OCI-LY1 (cell line): ENCODE data around the gene SLC22A4.

Experiments used
- CTCF ChIP-seq: fragments of 200-600 bp; sonication (generic), shearing (Covaris generic); IDR thresholded peaks from 2 replicates; pipeline ENCODE4 v1.5.1; 2017; ENCODE audit warnings: mild to moderate bottlenecking, antibody characterized with exemption, low read length, moderate library complexity, mixed read lengths
- EZH2 ChIP-seq: fragments of 200-600 bp; sonication (generic), shearing (Covaris generic); IDR thresholded peaks from 2 replicates; pipeline ENCODE4 v1.8.0; 2017; ENCODE audit warnings: borderline replicate concordance, mixed run types, mild to moderate bottlenecking, antibody characterized with exemption, low read length, moderate library complexity, mixed read lengths

- TF ChIP-seq CTCF (no peak), EZH2 (no peak)
Observed at GRCh38 chr5:132298298-132299212, 4.4 kb downstream of the SLC22A4 start.
